Spleen (tissue), 11 donors: ENCODE measurements around the gene APOC1. TPM values are rescaled to one million over a fixed set of nuclear protein-coding genes. Genes with fewer than 3 reads are reported as not detected.

ENCODE experiments used
- DNase-seq: peaks from one replicate; pipeline ENCODE4 v3.0.0-alpha.2; 2020
- H3K27ac ChIP-seq, 8 donors: fragments of 200-600 bp; sonication (generic) in 7 of 8; 1 replicate in 4 of 8; 2 replicates in 4 of 8; pipeline versions ENCODE4 v1.5.0 to v1.8.0; 2016 to 2021; ENCODE audit warnings: inconsistent platforms in 4 of 8, mild to moderate bottlenecking in 4 of 8, moderate library complexity in 1 of 8
- H3K27me3 ChIP-seq, 7 donors: fragments of 200-600 bp; sonication (generic) in 6 of 7; replicated peaks in 1 of 7; 1 replicate in 4 of 7; 2 replicates in 3 of 7; pipeline versions ENCODE4 v1.5.0 to v1.8.0; 2016 to 2021; ENCODE audit warnings: inconsistent platforms in 3 of 7, mild to moderate bottlenecking in 1 of 7
- H3K36me3 ChIP-seq, 6 donors: fragments of 200-600 bp; sonication (generic) in 5 of 6; 1 replicate in 4 of 6; 2 replicates in 2 of 6; pipeline versions ENCODE4 v1.5.0 to v1.8.0; 2016 to 2021; ENCODE audit warnings: inconsistent platforms in 2 of 6
- H3K4me1 ChIP-seq, 6 donors: fragments of 200-600 bp; sonication (generic) in 5 of 6; 1 replicate in 3 of 6; 2 replicates in 3 of 6; pipeline versions ENCODE4 v1.5.0 to v1.8.0; 2016 to 2021; ENCODE audit warnings: inconsistent platforms in 3 of 6
- H3K4me3 ChIP-seq, 8 donors: fragments of 200-600 bp; sonication (generic) in 7 of 8; 1 replicate in 4 of 8; 2 replicates in 4 of 8; pipeline versions ENCODE4 v1.5.0 to v1.8.0; 2016 to 2021; ENCODE audit warnings: inconsistent platforms in 4 of 8, mild to moderate bottlenecking in 4 of 8, moderate library complexity in 2 of 8
- H3K9me3 ChIP-seq, 8 donors: fragments of 200-600 bp; sonication (generic) in 7 of 8; 1 replicate in 4 of 8; 2 replicates in 4 of 8; pipeline versions ENCODE4 v1.5.0 to v1.8.0; 2016 to 2021; ENCODE audit warnings: inconsistent platforms in 4 of 8
- CTCF ChIP-seq, 11 experiments: fragments of 200-600 bp in 7 of 11; fragments of 450-650 bp in 4 of 11; sonication (generic) in 4 of 11; IDR thresholded peaks in 8 of 11; conservative IDR thresholded peaks in 3 of 11; 1 replicate in 7 of 11; 2 replicates in 4 of 11; pipeline versions ENCODE4 v1.4.0 to v1.8.0; 2016 to 2021; ENCODE audit warnings: antibody characterized with exemption in 11 of 11, inconsistent platforms in 4 of 11, mild to moderate bottlenecking in 1 of 11
- POLR2A ChIP-seq, 3 donors: fragments of 450-650 bp; IDR thresholded peaks; one replicate each; pipeline ENCODE4 v1.5.1; 2017; ENCODE audit warnings: antibody characterized with exemption in 3 of 3, mild to moderate bottlenecking in 1 of 3
- POLR2AphosphoS5 ChIP-seq, 3 donors: sonication (generic); formaldehyde crosslinking; IDR thresholded peaks; one replicate each; pipeline ENCODE4 v1.5.1; 2017; ENCODE audit warnings: antibody characterized with exemption in 3 of 3
- WGBS, 5 donors: extraction: QIAGEN DNeasy Blood & Tissue Kit in 3 of 5; methylation state at CpG; one replicate each; pipeline versions ENCODE4 v1.1.5 to v1.1.7; 2013 to 2018; 5-methylcytosine and 5-hydroxymethylcytosine counted together
- intact Hi-C: fragments of 100-400 bp; cut with DNase I; formaldehyde crosslinking; loops from one replicate; pipeline ENCODE4 v1.15.0; 2023; ENCODE audit warnings: low total_unique reads
- polyA plus RNA-seq, 3 donors: library from polyadenylated mRNA; stranded (reverse); fragments of 200-250 nt; gene quantifications; one replicate each; pipeline ENCODE4 v1.2.1, GENCODE V29; 2013
- total RNA-seq, 7 donors: library from RNA; depleted of rRNA in 3 of 7; stranded (reverse); fragments of >200 nt in 3 of 7; fragmentation: NEBNext Ultra II Directional in 4 of 7; extraction: Animal tissue kit (Norgen Biotek cat#: 25700) in 4 of 7; gene quantifications; one replicate each; pipeline versions ENCODE4 v1.1.0 to v1.2.1, GENCODE V29; 2016 to 2021
- donor health status: healthy with polysubstance abuse.
- donor health status: DM: no; HTN: no; CAD: no; lungs with moderate emphysema.
- donor health status: DM: no; HTN: no; CAD: no.
- donor health status: Bipolar disorder and iron deficiency.
- donor health status: healthy.
- donor health status: DM: no; HTN: no; CAD: no.
- donor health status: DM: yes; HTN: yes; CAD: no.

Gene APOC1
- total and polyA plus RNA-seq, 10 donors: 90.0 to 465 (median 198) TPM

GRCh38 chr19:44900328-44901244 lies 13.8 kb upstream of the APOC1 start:
- H3K4me3 ChIP-seq: no peak overlapping the region
- peaks cover 0 to 79% (median 69%) of the 10 kb centered on the region in 6 donors for H3K36me3 ChIP-seq
- peak in 1 of 3 donors; percentile 11 for TF ChIP-seq POLR2AphosphoS5 (IDR thresholded peaks at IDR 0.05)
- no peak for TF ChIP-seq CTCF (IDR thresholded peaks at IDR 0.05 in 8 of 11, conservative IDR thresholded peaks at IDR 0.05 in 3 of 11)
- peaks cover 0 to 11% (median 9%) of the 10 kb centered on the region in 7 donors for H3K27me3 ChIP-seq
- DNase-seq: no peak
- WGBS, 5 donors: 88 to 97% (median 93%) methylated on average over 13 to 19 of the region's 19 CpGs
- H3K4me1 ChIP-seq: peaks cover 11 to 24% (median 22%) of the 10 kb centered on the region in 6 donors
- H3K9me3 ChIP-seq: no peaks in the 10 kb centered on the region
- no peak overlapping the region for H3K27ac ChIP-seq
- intact Hi-C loops: no loop called here

GRCh38 chr19:44903216-44903601 lies 11.2 kb upstream of the APOC1 start:
- WGBS, 5 donors: 76 to 86% (median 78%) methylated on average over 13 to 15 of the region's 15 CpGs
- peaks cover 0 to 34% (median 23%) of the 10 kb centered on the region in 7 donors for H3K27me3 ChIP-seq
- peaks cover 16 to 40% (median 32%) of the 10 kb centered on the region in 6 donors for H3K4me1 ChIP-seq
- no peaks in the 10 kb centered on the region for H3K9me3 ChIP-seq
- no peak overlapping the region for H3K27ac ChIP-seq
- H3K4me3 ChIP-seq: no peak overlapping the region
- DNase-seq: no peak
- no peak for TF ChIP-seq POLR2A (IDR thresholded peaks at IDR 0.05)
- no peak for TF ChIP-seq CTCF (IDR thresholded peaks at IDR 0.05 in 8 of 11, conservative IDR thresholded peaks at IDR 0.05 in 3 of 11)
- no peak for TF ChIP-seq POLR2AphosphoS5 (IDR thresholded peaks at IDR 0.05)
- intact Hi-C loops: no loop called here
- peaks cover 0 to 53% (median 43%) of the 10 kb centered on the region in 6 donors for H3K36me3 ChIP-seq

GRCh38 chr19:44903602-44904425 lies 10.6 kb upstream of the APOC1 start:
- Histone ChIP-seq H3K4me3 (no peak overlapping the region), H3K27me3 (peaks cover 0 to 34% (median 23%) of the 10 kb centered on the region in 7 donors), H3K9me3 (no peaks in the 10 kb centered on the region), H3K27ac (peak overlapping the region in 2 of 8 donors; percentile 16 to 52), H3K36me3 (peaks cover 0 to 49% (median 39%) of the 10 kb centered on the region in 6 donors), H3K4me1 (peaks cover 16 to 40% (median 32%) of the 10 kb centered on the region in 6 donors)
- intact Hi-C loops: loop anchor here (2.0 kb wide), 1 partner anchor 47 kb away; no protein-coding TSS in a partner anchor
- peak; percentile 94 for DNase-seq
- 13 to 31% (median 22%) methylated on average over 18 to 24 of the region's 24 CpGs for WGBS, 5 donors
- TF ChIP-seq POLR2AphosphoS5 (IDR thresholded peaks at IDR 0.05) (peak; percentile 45 to 73 (median 65)), CTCF (IDR thresholded peaks at IDR 0.05 in 8 of 11, conservative IDR thresholded peaks at IDR 0.05 in 3 of 11) (peak; percentile 89 to 99 (median 97)), POLR2A (IDR thresholded peaks at IDR 0.05) (no peak)
